ENCODE measurements around the gene SMIM10.
"Not testable (repeated sequence)": the region's sequence is repeated elsewhere in the genome, so short reads cannot be mapped to it uniquely, and the experiment has no call there.

Gene SMIM10

DNA sequence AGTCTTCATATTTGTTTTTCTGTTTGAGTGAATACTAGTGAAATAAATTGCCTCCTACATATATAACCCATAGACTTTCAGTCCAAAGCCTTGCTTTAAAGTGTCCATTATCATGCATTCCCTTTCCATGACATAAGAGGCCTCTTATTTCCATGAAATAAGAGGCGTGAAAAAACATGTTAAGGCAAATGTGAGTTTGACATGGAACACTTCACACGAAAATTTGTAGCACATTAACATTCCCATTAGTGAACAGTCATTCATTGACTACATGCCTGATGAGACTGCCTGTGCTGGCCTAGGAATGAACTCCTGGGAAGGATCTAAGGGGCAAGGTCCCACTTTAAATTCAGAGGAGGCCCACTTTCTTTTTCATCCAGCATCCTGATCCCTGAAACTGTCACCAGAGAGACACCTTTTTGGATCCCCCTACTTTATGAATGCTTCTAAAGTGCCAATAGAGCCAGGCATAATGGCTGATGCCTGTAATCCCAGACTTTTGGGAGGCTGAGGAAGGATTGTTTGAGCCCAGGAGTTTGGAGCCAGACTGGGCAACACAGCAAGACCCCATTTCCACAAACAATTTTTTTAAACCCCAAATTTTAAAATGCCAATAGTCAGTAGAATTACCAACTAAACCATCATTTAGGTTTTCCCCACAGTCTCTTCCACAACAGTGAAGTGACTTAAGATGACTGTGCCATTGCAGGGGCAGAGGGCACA, 24.9 kb downstream of the SMIM10 start:
- DNase-seq, result no peak

DNA sequence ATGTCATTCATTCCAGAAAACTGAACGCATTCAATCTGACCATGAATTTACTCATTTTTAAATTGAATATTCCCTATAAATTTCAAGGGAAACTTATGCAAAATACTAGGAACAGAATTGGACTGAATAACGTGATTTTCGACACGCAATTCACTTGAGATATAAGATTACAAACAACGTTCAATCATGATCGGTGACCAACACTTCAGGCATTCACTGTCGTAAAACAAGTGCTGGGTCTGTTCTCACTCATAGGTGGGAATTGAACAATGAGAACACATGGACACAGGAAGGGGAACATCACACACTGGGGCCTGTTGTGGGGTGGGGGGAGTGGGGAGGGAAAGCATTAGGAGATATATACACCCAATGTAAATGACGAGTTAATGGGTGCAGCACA, 29.1 kb downstream of the SMIM10 start:
- not testable (repeated sequence) for DNase-seq

DNA sequence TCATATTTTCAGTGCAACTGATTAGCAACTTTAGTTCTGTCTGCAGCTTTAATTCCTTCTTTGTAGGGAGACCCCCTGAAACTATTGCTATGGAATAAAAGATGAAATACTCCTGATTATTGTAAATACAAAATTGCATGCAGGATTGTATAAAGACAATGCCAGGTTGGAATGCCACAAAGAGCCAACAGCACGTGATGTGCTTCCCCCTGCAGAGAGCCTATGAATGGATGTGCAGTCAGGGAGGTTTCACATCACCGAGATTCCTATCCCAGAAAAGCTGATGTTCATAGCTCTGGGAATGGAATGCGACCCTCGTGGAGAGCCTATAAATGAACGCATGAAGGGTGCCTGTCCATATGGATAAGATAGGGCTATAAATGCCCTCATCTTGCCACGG, 33.0 kb downstream of the SMIM10 start:
- DNase-seq, result not testable (repeated sequence)

DNA sequence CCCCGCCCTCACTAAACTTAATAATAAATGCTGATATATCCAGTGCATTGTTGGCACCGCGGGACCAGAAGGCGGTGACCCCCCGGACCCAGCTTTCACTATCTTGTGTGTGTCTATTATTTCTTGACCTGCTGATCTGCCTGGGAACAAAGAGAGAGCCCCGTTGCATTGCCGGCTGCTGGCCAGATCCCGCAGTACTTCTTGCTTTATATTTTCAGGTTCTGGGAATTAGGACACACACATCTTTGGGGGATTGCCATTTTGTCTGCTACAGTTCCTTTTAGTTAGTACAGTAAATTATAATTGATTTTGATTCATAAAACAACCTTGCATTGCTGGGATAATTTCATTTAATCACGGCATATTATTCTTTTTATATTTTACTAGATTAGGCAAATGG, 33.7 kb downstream of the SMIM10 start:
- DNase-seq, result no peak

DNA sequence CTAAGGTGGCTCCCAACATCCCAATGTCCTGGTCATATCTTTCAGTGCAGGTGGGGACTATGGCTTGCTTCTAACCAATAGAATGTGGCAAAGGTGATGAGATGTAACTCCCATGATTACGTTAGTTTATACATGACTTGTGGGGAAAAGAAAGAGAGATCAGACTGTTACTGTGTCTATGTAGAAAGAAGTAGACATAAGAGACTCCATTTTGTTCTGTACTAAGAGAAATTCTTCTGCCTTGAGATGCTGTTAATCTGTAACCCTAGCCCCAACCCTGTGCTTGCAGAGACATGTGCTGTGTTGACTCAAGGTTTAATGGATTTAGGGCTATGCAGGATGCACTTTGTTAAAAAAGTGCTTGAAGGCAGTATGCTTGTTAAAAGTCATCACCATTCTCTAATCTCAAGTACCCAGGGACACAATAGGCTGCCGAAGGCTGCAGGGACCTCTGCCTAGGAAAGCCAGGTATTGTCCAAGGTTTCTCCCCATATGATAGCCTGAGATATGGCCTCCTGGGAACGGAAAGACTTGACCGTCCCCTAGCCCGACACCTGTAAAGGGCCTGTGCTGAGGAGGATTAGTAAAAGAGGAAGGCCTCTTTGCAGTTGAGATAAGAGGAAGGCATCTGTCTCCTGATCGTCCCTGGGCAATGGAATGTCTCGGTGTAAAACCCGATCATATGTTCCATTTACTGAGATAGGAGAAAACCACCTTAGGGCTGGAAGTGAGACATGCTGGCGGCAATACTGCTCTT, 39.6 kb downstream of the SMIM10 start:
- DNase-seq, result not testable (repeated sequence)

DNA sequence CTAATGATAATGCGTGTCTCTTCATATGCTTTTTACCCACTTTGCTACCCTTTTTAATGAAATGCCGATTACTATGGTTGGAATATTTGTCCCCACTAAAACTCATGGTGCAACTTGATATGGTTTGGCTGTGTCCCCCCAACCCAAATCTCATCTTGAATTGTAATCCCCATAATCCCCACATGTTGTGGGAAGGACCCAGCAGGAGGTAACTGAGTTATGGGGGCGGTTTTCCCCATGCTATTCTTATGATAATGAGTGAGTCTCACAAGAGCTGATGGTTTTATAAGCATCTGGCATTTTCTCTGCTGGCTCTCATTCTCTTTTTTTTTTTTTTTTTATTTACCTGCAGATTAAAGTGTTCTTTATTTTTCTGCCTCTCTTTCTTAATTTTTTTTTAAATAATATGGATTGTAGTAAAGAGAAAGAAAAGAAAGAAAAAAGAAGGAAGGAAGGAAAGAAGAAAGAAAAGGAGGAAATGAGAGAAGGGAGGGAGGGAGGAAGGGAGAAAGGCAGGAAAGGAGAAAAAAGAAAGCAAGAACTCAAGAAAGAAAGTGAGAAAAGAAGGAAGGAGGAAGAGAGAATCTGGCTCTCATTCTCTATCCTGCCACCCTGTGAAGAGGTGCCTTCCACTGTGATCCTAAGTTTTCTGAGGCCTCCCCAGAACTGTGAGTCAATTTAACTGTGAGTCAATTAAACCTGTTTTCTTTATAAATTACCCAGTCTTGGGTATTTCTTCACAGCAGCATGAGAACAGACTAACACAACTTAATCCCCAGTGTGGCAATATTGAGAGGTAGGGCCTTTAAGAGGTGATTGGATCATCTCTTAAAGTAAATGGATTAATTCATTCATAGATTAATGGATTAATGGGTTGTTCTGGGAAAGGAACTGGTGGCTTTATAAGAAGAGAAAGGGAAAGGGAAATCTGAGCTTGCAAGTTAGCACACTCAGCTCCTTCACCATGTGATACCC, 50.6 kb downstream of the SMIM10 start:
- not testable (repeated sequence) for DNase-seq
